ENCODE results near the gene INSC.

INSC gene

DNA sequence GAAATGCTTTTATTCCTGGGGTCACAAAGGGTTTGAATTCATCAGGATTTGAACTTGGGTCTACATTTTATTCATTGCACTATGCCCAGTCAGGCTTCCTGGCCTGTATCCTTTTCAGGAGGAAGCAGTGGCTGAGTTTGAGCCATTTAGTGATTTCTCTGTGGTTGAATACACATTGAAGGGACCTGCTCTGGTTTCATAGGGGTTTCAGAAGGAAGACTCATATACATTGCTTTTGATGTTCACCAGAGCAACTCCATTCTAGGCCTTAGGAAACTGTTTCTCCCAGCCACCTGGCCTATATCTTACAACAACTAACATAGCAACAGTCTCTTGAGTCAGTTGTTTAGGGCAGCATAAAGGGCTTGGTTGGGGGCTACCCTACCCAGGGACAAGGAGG is 165.7 kb downstream of the INSC start:
- no peak for DNase-seq (ENCODE audit: low read depth in 1 of 2, low spot score in 1 of 2)
- in situ Hi-C loops (cut with HindIII; ENCODE audit: low pct_unique_long_range_greater_than_20kb, low sequenced_read_pairs): no loop called here
- no peak for TF ChIP-seq JUND (IDR thresholded peaks at IDR 0.05; ENCODE audit: low read depth)

DNA sequence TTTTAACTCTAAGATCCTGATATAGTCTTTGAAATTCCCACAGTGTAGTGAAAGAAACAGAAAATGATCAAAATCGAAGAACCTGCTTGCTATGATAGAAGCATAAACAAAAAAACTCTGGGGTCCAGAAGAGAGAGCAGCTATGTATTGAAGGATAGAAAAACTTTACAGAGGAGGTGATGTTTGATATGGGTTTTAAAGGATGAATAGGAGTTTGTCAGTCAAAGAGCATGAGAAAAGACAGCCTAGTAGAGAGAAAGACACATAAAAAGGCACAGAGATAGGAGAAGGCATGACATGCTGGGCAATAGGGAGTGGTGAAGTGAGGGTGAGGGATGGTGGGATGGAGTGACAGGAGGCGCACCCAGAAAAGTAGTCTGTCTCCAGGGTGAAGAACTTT is 168.0 kb downstream of the INSC start:
- in situ Hi-C loops (cut with HindIII; ENCODE audit: low pct_unique_long_range_greater_than_20kb, low sequenced_read_pairs): no loop called here
- no peak for TF ChIP-seq JUND (IDR thresholded peaks at IDR 0.05; ENCODE audit: low read depth)
- DNase-seq (ENCODE audit: low read depth in 1 of 2, low spot score in 1 of 2): no peak

DNA sequence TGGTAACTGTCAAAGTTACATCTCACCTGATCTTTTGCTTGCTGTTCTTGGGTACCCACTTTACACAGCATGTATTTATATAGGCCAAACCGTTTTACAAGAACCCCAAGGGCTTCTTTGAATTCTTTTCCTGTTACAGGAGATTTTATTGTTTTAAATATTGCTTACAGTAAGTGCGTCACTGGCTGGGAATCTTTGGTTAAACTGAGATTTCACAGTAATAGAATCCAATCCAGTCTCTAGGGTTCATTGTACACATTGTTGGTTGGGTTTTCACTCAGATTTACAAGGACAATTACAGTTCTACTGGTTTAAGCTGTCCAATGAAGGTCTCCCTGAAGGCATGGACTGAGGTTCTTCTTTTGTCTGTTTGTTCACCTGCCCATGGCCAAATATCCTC is 171.7 kb downstream of the INSC start:
- in situ Hi-C loops (cut with HindIII; ENCODE audit: low pct_unique_long_range_greater_than_20kb, low sequenced_read_pairs): no loop called here
- peak; percentile 24 to 96 for DNase-seq (ENCODE audit: low read depth in 1 of 2, low spot score in 1 of 2)
- peak; percentile 50; the same call in 1 of the 2 replicates for TF ChIP-seq JUND (IDR thresholded peaks at IDR 0.05; ENCODE audit: low read depth)

DNA sequence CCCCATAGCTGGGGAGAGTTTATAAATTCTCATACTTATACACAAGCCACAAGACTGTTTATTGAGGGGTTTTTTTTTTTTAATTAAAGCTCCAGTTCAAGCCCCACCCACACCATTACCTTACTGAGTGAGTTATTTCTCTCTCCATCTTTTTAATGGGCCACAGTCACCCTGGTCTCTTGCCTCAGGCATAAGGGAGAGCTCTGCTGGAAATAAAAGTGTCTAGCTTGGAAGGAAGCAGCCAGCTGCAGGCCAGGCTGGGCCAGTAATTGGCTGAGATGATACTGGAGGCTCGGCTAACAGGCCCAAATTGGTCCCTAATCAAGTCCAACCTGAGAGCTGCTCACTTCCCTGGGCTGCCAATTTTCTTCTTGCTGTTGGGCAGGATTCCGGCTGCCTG is 174.1 kb downstream of the INSC start:
- TF ChIP-seq JUND (IDR thresholded peaks at IDR 0.05; ENCODE audit: low read depth): no peak
- peak in 1 of 2 experiments; percentile 61 for DNase-seq (ENCODE audit: low read depth in 1 of 2, low spot score in 1 of 2)
- in situ Hi-C loops (cut with HindIII; ENCODE audit: low pct_unique_long_range_greater_than_20kb, low sequenced_read_pairs): no loop called here

DNA sequence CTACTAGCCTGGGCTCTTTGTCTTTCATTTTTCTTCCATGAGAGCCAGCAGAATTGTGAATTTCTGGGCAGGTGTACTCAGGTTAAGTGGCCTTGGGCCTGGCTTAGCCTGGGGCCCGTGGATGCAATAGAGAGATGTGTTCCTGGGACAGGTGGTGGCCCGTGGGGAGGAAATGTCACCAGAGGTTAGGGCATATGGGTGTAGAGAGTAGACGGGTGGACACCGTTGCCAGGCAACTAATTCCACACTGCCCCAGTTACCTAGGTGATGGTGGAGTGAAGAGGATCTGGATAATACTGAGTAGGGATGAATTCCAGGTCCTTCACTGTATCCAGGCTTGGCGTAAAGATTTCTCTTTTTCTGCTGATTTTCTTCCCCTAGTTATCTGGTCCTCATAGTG is 175.0 kb downstream of the INSC start:
- TF ChIP-seq JUND (IDR thresholded peaks at IDR 0.05; ENCODE audit: low read depth): no peak
- DNase-seq (ENCODE audit: low read depth in 1 of 2, low spot score in 1 of 2): peak in 1 of 2 experiments; percentile 36
- in situ Hi-C loops (cut with HindIII; ENCODE audit: low pct_unique_long_range_greater_than_20kb, low sequenced_read_pairs): no loop called here

GRCh38 chr11:15291885-15292284 is 177.2 kb downstream of the INSC start:
- DNase-seq (ENCODE audit: low read depth in 1 of 2, low spot score in 1 of 2): no peak
- in situ Hi-C loops (cut with HindIII; ENCODE audit: low pct_unique_long_range_greater_than_20kb, low sequenced_read_pairs): no loop called here
- no peak; the same call in 1 of the 2 replicates for TF ChIP-seq JUND (IDR thresholded peaks at IDR 0.05; ENCODE audit: low read depth)

DNA sequence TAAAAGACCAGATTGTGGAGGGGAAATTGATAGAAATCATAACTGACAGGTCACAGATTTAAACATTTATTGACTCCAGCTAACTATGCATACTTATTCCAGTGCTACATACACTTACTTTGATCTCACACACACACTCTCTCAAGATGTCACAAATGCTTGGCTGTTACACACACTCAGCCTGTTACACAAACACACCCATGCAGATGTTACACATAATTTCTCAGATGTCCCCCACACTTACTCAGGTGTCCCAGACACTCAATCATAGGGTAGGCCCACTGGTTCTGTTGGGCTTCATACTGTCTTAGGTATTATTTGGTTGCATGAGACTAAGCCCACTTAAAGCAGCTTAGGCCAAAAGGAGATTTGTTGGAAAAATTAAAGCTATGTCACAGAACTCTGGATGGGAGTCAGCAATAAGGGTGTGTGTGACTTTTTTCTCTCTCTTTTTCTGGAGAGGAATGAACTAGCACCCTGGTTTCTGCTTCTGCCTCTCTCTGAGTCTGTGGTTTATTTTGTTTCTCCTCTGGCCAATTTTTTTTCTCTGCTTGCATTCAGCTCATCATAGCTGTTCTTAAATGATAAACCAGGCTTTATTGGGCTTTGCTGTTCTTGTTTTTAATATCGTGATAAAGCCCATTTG is 179.4 kb downstream of the INSC start:
- in situ Hi-C loops (cut with HindIII; ENCODE audit: low pct_unique_long_range_greater_than_20kb, low sequenced_read_pairs): no loop called here
- TF ChIP-seq JUND (IDR thresholded peaks at IDR 0.05; ENCODE audit: low read depth): no peak
- DNase-seq (ENCODE audit: low read depth in 1 of 2, low spot score in 1 of 2): no peak

- in situ Hi-C loops (cut with HindIII; ENCODE audit: low pct_unique_long_range_greater_than_20kb, low sequenced_read_pairs): no loop called here
- no peak for TF ChIP-seq JUND (IDR thresholded peaks at IDR 0.05; ENCODE audit: low read depth)
These were observed 181.0 kb downstream of the INSC start for GRCh38 chr11:15295695-15296094.

More at GRCh38 chr11:15295695-15296094, 181.0 kb downstream of the INSC start:
- no peak for DNase-seq (ENCODE audit: low read depth in 1 of 2, low spot score in 1 of 2)
